NCI-H2196 (cell line): ENCODE results near the gene MRPL23.

Source experiments
- DNase-seq: peaks from one replicate; lab custom pipeline; 2025; ENCODE audit not compliant: unreplicated experiment; lab: John Stamatoyannopoulos, UW

MRPL23 gene

GRCh38 chr11:1920909-1921573 is 26.1 kb upstream of the MRPL23 start:
- DNase-seq: no peak

- no peak for DNase-seq
Measured at GRCh38 chr11:1921574-1922141, 25.5 kb upstream of the MRPL23 start.

- DNase-seq: no peak
Measured at GRCh38 chr11:1922481-1923081, 24.6 kb upstream of the MRPL23 start.

GRCh38 chr11:1923201-1923956 is 23.8 kb upstream of the MRPL23 start:
- no peak for DNase-seq

GRCh38 chr11:1924181-1924580 is 23.0 kb upstream of the MRPL23 start:
- DNase-seq: no peak

GRCh38 chr11:1924646-1925372 is 22.3 kb upstream of the MRPL23 start:
- DNase-seq: no peak

GRCh38 chr11:1925373-1926155 is 21.6 kb upstream of the MRPL23 start:
- no peak for DNase-seq

GRCh38 chr11:1926156-1927025 is 20.7 kb upstream of the MRPL23 start:
- DNase-seq: no peak

GRCh38 chr11:1927026-1927847 is 19.9 kb upstream of the MRPL23 start:
- DNase-seq: no peak

- no peak for DNase-seq
Measured at GRCh38 chr11:1927848-1928469, 19.2 kb upstream of the MRPL23 start.

- DNase-seq: no peak
Measured at GRCh38 chr11:1928470-1928890, 18.7 kb upstream of the MRPL23 start.

GRCh38 chr11:1928891-1929541 is 18.1 kb upstream of the MRPL23 start:
- no peak for DNase-seq

- DNase-seq: no peak
Measured at GRCh38 chr11:1929621-1930461, 17.3 kb upstream of the MRPL23 start.

- DNase-seq: no peak
Measured at GRCh38 chr11:1930462-1930830, 16.7 kb upstream of the MRPL23 start.

GRCh38 chr11:1931341-1932104 is 15.6 kb upstream of the MRPL23 start:
- DNase-seq: no peak

- no peak for DNase-seq
Measured at GRCh38 chr11:1932105-1932480, 15.0 kb upstream of the MRPL23 start.
